HG02678 (cell line): Measurements from ENCODE around the gene RAB5A.
"Not testable (repeated sequence)": the region's sequence is repeated elsewhere in the genome, so short reads cannot be mapped to it uniquely, and the experiment has no call there.

ENCODE experiments used
- ATAC-seq: cut with Tn5 transposase; IDR thresholded peaks from one replicate; pipeline ENCODE4 v1.9.1; 2021; ENCODE audit warnings: mild to moderate bottlenecking, moderate library complexity; ENCODE audit not compliant: unreplicated experiment

The RAB5A gene

DNA sequence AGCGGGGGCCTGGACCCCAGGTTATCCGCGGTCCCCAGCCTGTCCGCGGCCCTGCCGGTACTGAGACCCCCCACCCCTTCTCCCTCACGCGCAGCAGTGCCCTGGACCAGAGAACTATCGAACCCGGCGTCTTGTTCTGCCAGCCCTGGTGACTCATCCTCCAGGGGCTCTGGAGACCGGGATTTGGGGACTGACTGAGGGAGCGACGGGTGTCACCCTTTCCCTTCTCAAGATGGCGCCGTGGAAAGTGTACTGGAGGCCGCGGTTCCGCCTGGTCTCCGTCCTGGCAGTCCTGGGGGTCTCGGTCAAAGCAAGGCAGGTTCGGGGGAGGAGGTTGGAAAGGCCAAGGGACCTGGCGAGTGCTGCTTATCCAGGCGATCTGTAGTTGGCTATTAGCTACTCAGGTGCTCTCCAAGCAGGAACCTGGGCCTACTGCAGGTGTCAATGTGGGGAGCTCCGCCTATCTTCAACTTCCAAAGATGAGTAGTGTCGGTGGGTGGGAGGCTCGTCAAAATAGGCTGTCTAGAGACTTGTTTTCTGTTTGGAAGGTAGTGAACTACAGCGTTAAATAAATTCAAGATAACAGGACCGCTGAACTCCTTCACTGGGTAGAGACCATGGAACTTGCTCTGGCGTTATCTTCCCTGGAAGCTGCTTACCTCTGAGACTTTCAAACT is 790 bp downstream of the RAB5A start:
- peak; percentile 14 for ATAC-seq

DNA sequence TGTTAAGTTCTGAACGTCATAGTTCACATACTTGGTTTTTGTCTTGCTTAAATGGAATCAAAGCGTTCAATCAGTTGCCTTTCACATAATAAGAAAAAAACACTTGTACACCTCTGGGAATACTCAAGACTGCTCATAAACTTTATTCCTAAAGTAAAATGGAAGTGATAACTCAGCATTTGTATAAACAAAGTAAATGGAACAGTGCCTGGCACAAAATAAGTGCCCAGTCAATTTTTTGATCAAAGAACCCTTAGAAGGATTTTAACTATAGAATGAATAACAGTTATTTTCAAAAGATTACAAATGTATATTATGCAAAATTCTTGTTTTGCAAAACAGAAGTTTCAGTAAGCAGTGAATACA is 1.3 kb downstream of the RAB5A start:
- ATAC-seq, result no peak

DNA sequence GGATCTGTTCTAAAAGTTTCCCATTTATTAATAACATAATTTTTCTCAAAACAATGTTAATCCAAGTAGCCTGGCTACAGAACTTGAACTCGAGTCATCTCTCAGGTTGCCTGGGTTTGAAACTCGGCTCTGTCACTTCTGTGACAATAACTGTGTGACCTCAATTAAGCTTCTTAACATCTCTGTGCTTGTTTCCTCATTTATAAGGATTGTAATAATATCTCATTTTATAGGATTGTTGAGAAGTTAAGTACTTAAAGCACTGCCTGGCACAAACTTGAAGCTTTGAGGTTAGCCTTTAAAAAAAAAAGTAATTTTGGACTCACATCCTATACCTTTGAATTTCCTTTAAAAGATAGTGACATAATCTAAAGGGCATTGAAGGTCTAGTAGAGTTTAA is 3.4 kb downstream of the RAB5A start:
- no peak for ATAC-seq

DNA sequence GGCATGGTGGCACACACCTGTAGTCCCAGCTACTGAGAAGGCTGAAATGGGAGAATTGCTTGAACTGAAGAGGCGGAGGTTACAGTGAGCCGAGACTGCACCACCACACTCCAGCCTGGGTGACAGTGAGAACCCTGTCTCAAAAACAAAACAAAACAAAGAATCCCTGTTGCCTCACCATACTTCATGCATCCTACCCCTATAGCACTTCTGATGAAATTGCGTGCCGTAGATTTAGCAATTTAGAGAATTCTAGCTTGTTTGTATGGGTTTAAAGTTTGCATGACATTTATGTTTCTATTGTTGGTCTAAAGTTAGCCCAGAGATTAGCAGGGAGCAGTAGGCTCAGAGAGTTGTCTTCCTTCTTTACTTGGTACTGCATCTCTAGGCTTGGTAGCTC is 7.8 kb downstream of the RAB5A start:
- ATAC-seq, result no peak

DNA sequence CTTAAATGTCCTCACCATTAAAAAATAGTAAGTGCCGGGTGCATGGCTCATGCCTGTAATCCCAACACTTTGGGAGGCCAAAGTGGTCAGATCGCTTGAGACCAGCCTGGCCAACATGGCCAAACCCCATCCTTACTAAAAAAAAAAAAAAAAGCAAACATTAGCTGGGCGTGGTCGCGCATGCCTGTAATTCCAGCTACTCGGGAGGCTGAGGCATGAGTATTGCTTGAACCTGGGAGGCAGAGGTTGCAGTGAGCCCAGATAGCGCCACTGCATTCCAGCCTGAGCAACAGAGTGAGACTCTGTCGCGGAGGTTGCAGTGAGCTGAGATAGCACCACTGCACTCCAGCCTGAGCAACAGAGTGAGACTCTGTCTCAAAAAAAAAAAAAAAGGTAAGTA is 10.5 kb downstream of the RAB5A start:
- not testable (repeated sequence) for ATAC-seq

DNA sequence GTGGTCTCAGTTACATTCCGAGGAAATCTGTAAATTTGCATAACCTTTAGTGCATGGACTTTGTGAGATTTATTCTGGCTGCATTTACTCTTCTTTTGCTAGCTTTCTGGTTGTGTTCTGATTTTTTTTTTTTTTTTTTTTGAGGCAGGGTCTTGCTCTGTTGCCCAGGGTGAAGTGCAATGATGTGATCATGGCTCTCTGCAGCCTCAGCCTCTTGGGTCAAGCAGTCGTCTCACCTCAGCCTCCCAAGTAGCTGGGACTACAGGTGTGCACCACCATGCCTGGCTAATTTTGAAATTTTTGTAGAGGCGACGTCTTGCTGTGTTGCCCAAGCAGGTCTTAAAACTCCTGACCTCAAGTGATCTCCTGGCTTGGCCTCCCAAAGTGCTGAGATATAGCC is 12.6 kb downstream of the RAB5A start:
- no peak for ATAC-seq

DNA sequence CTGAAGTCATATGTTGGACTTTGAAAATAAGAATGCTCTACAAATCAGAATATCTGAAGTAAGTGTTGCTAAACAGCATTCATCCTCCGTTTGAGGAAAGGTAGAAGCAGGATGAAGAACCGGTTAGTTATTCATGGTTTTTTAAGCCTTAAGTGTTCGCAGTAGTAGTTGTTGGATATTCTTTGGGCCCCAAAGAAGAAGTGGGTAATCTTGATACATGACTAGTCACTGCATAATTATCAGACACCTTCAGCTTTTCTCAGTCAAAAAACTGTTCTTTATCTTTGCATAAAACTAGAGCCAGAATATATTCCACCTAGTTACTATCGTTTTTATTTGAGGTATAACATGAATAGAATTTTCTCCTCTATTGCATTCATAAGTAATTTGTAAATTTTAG is 13.8 kb downstream of the RAB5A start:
- ATAC-seq, result no peak

DNA sequence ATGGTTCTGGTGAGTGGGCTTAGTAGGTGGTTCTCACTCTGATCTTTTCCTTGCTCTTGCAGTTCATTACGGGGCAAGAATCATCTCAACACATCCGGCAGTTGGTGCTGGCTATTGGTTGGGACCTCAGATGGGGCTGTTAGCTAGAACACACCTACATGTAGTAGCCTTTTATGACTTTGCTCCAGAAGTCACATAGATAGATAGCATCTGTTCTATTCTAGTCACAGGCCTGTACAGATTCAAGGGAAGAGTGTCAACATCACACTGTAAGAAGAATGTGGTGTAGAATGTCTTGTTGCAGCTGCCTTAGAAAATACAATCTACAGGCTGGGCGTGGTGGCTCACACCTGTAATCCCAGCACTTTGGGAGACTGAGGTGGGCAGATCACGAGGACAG is 15.1 kb downstream of the RAB5A start:
- ATAC-seq, result no peak

DNA sequence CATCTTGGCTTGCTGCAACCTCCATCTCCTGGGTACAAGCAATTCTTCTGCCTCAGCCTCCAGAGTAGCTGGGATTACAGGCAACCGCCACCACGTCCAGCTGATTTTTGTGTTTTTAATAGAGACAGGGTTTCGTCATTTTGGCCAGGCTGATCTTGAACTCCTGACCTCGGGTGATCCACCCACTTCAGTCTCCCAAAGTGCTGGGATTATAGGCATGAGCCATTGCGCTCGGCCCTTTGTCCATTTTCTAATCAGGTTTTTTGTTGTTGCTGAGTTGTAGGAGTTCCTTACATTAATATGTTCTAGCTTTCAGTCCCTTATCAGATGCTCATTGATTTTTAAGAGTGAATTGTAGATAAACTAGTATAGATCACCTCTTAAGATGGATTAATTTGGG is 20.3 kb downstream of the RAB5A start:
- ATAC-seq, result no peak

DNA sequence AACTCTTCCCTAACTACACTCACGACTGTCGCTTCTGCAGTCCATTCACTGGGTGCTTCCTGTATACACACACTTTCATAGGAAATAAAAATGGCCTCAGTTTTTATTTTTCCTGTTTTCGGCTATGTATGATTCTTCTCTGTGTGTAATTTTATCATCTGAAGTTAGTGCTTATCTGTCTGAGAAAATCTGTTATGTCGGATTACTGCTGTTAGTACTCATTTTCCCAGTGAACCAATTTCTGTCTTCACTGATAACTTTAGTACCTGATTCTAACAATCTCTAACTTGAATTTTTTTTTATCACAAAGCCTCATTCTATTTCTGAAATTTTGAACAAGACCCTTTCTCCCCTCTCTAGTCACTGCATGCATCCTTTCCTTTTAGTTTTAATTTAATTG is 20.9 kb downstream of the RAB5A start:
- no peak for ATAC-seq

DNA sequence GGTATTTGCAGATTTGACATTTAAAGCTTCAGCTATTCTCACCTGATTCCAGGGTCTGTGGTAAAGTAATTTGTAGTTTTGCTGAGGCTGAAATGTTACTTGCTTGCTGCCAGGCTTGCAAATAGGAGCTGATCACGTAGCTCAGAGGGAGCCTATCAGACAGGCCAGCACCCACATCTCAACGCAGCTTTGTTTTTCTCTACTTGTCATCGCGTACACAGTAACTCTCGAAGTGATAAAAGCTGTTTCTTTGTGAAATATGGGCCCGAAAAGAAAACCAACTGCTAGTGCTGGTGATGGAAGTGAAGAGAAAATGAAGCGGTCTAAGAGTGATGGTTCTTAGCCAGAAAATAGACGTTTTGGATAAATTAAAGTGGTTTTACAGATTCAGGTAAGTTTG is 23.4 kb downstream of the RAB5A start:
- ATAC-seq, result no peak

DNA sequence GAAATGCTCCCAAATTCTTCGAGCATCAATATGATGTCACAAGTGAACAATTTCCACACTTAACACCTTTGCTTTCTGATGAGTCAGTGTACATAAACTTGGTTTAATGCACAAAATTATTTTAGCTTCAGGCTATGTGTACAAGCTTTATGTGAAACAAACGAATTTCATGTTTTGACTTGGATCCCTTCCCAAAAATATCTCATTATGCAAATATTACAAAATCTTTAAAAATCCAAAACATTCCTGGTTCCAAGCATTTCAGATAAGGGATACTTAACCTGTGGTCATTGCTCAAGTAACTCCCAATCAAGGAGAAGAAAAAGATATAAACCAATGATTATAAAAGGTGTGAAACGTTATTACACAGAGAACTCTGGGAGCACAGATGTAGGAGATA is 25.2 kb downstream of the RAB5A start:
- ATAC-seq, result no peak

DNA sequence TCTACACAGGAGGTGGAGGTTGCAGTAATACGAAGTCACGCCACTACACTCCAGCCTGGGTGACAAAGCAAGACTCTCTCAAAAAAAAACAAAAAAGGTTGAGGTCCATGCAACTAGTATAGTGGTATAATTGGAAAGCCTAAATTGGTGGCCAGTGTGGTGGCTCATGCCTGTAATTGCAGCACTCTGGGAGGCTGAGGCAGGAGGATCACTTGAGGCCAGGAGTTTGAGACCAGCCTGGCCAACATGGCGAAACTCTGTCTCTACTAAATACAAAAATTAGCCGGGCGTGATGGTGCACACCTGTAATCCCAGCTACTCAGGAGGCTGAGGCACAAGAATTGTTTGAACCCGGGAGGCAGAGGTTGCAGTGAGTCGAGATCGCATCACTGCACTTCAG is 42.0 kb downstream of the RAB5A start:
- ATAC-seq, result not testable (repeated sequence)

DNA sequence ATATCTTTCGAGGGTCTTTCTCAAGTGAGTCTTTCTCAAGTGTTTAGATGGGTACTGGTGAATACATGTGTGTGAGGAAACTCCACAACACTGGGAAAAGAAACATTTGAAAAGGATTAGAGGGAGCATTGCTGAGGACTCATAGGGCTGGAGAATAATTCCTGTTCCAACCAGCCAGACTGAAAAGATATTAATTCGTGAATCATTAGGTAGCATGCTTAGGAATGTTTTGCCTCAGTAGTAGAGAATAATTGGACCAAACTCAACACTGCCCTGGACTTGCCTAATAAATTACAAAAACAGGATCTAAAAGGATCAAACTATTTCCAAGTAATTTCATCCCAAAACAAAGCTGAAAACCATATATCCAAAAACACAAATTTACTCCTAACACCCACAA is 47.9 kb downstream of the RAB5A start:
- ATAC-seq, result no peak

DNA sequence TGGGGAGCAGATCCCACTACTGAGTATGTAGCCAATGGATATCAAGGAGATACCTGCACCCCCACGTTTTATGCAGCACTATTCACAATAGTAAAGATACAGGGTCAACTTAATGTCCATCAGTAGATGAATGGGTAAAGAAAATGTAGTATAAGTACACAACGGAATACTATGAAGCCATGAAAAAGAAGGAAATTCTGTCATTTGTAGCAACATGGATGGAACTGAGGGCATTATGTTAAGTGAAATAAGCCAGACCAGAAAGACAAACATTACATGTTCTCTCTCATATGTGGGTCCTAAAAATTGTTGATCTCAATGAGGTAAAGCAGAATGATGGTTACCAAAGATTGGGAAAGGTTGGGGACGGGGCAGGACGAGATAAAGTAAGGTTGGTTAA is 50.6 kb downstream of the RAB5A start:
- no peak for ATAC-seq

DNA sequence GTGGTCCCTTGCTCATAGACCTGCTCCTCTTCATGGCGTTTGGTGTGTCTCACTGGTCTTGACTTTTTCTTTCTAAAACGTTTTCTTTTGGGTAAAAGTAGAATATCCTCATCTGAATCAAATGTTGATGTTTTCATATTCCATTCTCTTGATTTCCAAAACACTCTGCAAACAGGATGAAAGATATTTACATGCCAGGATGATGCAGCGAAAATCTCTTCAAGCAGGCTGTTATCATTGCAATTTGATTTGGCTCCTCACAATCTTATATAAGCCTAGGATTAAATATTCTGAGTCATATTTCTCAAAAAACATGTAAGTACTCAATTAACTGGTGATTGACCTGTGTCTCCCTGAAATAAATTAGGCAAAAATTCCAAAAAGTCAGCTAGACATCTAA is 55.0 kb downstream of the RAB5A start:
- no peak for ATAC-seq

DNA sequence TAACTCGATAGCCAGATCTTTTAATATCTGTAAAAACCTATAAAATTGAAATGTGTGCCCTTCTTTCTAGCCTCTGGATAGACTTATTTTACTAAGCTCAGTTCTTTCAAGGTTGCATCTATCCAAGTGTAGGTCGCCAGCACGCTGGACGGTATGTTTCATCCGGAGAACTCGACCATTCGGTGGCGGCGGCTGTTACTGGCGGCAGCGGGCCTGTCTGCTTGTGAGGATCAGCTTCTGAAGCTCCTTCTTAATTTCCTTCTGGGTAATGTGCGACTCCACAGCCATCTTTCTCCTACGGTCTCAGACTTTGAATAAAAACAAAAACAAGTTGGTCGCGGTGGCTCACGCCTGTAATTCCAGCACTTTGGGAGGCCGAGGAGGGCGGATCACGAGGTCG is 61.1 kb downstream of the RAB5A start:
- no peak for ATAC-seq

DNA sequence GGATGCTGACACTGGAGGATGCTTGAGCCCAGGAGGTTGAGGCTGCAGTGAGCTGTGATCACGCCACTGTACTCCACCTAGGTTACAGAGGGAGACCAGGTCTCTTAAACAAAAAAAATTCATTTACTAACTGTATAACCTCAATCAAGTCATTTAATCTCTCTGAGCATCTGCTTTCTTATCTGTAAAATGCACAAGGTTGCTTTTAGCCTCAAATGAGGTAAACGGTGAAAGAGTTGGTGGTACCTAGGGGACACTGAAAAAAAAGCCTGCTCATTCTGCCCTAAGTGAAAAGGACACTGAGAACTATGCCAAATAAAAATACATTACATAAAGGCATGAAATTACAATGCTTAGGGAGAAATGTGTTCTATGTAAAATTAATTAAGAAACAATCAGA is 61.7 kb downstream of the RAB5A start:
- no peak for ATAC-seq

DNA sequence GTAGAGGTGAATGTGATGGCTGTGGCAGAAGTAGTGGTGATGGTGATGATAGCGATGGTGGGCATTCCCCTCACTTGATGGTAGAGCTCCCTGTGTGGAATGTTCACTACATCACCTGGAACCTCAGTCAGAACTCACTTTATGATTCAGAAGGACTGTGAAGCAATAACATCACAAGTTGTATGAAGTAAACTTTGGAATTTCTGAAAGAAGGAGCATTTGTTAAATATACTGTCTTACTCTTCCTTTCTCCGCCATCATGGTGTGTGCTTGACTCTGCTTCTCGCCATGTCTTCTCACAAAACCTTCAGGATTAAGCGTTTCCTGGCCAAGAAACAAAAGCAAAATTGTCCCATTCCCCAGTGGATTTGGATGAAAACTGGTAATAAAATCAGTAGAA is 65.3 kb downstream of the RAB5A start, which contains the start of gene PP2D1:
Gene PP2D1 (minus strand): TSS at position 101 of the 400 bp plus-strand sequence. CDS start 192 bp downstream, outside the sequence.
- ATAC-seq, result no peak

DNA sequence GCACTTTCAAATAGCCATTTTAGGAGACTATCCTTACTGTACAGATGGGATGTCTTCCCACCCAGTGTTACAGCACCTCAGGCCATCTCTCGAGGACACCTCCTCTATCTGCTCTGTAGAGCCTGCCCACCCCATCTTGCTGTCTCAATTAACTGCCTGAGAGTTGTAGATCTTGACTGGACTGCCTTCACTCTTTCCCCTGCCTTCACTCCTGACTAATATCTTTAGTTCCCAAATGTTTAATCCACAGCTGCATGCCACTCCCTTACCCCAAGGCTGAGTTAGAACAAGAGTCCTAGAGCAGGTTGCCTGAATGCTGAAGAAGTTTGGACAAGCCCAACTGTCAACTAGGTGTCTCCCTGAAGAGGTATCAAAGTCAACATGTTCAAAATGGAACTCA is 66.5 kb downstream of the RAB5A start:
- ATAC-seq, result no peak

DNA sequence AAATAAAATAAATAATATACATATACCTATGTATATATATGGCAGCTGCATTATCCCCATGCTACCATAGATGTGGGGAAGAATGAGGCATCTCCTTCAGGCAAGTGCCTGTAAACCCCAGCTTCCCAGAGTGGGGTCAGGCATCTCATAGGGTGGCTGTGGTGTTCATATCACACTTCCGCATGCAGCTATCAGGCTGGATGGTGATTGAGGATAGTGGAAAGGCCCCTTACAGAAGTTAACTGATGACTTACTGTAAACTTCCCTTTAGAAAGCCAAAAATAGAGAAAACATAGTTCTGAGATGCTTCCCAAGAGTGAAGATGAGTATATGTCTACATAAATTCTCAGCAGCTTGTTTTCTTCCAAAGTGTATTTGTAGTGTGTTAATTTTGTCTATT is 68.6 kb downstream of the RAB5A start:
- no peak for ATAC-seq

DNA sequence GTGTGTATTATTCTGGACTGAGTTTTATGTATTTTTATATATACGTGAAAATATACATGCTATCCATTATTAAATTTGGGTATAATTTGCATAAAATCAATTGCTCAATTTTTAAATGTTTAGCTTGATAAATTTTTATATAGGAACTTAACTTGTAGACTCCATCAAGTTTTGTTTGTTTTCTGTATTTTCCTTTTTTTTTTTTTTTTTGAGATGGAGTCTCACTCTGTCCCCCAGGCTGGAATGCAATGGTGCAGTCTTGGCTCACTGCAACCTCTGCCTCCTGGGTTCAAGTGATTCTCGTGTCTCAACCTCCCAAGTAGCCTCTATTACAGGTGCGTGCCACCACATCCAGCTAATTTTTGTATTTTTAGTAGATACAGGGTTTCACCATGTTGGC is 69.2 kb downstream of the RAB5A start:
- ATAC-seq, result not testable (repeated sequence)

DNA sequence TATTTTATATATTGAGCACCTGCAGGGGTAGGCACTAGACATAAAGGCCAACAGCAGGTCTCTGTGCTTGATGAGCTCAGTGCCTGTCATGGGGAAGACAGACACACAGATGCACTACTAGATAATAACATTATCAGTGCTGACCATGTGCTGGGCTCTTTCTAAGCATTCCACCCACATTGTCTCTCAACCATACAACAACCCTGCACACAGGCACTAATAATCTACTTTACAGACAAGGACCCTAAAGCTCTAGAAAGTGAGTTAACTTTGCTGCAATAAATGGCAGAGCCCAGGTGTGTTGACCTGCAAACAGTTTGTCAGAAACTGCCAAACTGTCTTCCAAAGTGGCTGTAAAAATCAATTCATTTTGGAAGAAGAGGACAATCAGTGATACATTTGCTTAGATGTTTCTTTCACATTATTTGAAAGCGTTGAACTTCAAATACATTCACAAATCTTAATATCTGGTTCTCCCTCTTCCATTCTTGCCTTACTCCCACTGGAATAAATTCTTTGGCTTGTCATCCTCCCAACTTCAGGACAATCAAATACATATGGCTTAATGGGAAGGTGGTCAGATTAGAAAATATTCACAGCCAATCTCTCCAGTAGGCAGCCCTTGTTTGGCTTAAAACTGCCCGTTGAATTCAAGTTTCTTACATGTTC is 76.2 kb downstream of the RAB5A start:
- no peak for ATAC-seq
